ENCODE data around the gene SLC25A22.

DNA sequence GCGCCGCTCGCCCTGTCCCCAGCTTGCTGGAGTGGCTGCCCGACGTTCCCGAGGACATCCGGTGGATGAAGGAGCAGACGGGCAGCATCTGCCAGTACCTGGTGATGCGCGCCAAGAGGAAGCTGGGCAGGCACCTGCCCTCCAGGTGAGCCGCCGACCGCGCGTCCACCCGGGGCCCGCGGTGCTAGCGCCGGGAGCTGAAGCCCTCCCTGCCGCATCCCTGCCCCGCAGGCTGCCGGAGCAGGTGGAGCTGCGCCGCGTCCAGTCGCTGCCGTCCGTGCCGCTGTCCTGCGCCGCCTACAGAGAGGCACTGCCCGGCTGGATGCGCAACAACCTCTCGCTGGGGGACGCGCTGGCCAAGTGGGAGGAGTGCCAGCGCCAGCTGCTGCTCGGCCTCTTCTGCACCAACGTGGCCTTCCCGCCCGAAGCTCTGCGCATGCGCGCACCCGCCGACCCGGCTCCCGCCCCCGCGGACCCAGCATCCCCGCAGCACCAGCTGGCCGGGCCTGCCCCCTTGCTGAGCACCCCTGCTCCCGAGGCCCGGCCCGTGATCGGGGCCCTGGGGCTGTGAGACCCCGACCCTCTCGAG lies 26.3 kb upstream of the SLC25A22 start:
- TF ChIP-seq, protein P1, sequence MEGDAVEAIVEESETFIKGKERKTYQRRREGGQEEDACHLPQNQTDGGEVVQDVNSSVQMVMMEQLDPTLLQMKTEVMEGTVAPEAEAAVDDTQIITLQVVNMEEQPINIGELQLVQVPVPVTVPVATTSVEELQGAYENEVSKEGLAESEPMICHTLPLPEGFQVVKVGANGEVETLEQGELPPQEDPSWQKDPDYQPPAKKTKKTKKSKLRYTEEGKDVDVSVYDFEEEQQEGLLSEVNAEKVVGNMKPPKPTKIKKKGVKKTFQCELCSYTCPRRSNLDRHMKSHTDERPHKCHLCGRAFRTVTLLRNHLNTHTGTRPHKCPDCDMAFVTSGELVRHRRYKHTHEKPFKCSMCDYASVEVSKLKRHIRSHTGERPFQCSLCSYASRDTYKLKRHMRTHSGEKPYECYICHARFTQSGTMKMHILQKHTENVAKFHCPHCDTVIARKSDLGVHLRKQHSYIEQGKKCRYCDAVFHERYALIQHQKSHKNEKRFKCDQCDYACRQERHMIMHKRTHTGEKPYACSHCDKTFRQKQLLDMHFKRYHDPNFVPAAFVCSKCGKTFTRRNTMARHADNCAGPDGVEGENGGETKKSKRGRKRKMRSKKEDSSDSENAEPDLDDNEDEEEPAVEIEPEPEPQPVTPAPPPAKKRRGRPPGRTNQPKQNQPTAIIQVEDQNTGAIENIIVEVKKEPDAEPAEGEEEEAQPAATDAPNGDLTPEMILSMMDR (optimal IDR thresholded peaks at IDR 0.05 in 1 of 3, IDR thresholded peaks at IDR 0.05 in 1 of 3, conservative IDR thresholded peaks at IDR 0.05 in 1 of 3; ENCODE audit: extremely low read depth in 1 of 3, insufficient read depth in 2 of 3, low read length in 3 of 3) = no peak
- no peak for TF ChIP-seq EZH2 (IDR thresholded peaks at IDR 0.05; ENCODE audit: low read length)
